Neural progenitor cell (in vitro differentiated cells): ENCODE measurements around the gene AGBL4. TPM values are rescaled to one million over a fixed set of nuclear protein-coding genes. Genes with fewer than 3 reads are reported as not detected.

ENCODE experiments used
- DNase-seq: peaks from one replicate; pipeline ENCODE4 v3.0.0-alpha.2; 2016; ENCODE audit warnings: low spot score
- H2AFZ ChIP-seq: fragments of 200-600 bp; sonication (generic); replicated peaks from 2 replicates; pipeline ENCODE4 v1.6.1; 2016; ENCODE audit warnings: antibody characterized with exemption
- H3F3A ChIP-seq: fragments of 200-600 bp; sonication (generic); 2 replicates; pipeline ENCODE4 v1.6.1; 2016; ENCODE audit warnings: antibody characterized with exemption, low read depth
- H3K27ac ChIP-seq: fragments of 200-600 bp; sonication (generic); 2 replicates; pipeline ENCODE4 v1.5.1; 2016; ENCODE audit warnings: mild to moderate bottlenecking
- H3K27me3 ChIP-seq: fragments of 200-600 bp; sonication (generic); 2 replicates; pipeline ENCODE4 v1.6.1; 2016; ENCODE audit warnings: mild to moderate bottlenecking, moderate library complexity
- H3K36me3 ChIP-seq: fragments of 200-600 bp; sonication (generic); 2 replicates; pipeline ENCODE4 v1.5.1; 2016
- H3K4me1 ChIP-seq: fragments of 200-600 bp; sonication (generic); 2 replicates; pipeline ENCODE4 v1.6.1; 2016; ENCODE audit warnings: mixed run types
- H3K4me2 ChIP-seq: fragments of 200-600 bp; sonication (generic); 2 replicates; pipeline ENCODE4 v1.6.1; 2016
- H3K4me3 ChIP-seq: fragments of 200-600 bp; sonication (generic); 2 replicates; pipeline ENCODE4 v1.5.1; 2016
- H3K79me2 ChIP-seq: fragments of 200-600 bp; sonication (generic); 2 replicates; pipeline ENCODE4 v1.6.1; 2016; ENCODE audit warnings: low read depth
- H3K9ac ChIP-seq: fragments of 200-600 bp; sonication (generic); 2 replicates; pipeline ENCODE4 v1.6.1; 2016
- H3K9me3 ChIP-seq: fragments of 200-600 bp; sonication (generic); 2 replicates; pipeline ENCODE4 v1.5.1; 2016; ENCODE audit warnings: low read depth
- H4K20me1 ChIP-seq: fragments of 200-600 bp; sonication (generic); 2 replicates; pipeline ENCODE4 v1.6.1; 2016; ENCODE audit warnings: low read depth
- H3K27ac Mint-ChIP-seq: 3 replicates; pipeline ENCODE4 v1.8.0; 2021; ENCODE audit warnings: mixed read lengths
- H3K27me3 Mint-ChIP-seq: 2 replicates; pipeline ENCODE4 v1.8.0; 2022; ENCODE audit warnings: low read depth, mild to moderate bottlenecking, inconsistent platforms, moderate library complexity, mixed read lengths; ENCODE audit not compliant: insufficient read depth
- H3K36me3 Mint-ChIP-seq: 3 replicates; pipeline ENCODE4 v1.8.0; 2021; ENCODE audit warnings: mixed read lengths
- H3K4me1 Mint-ChIP-seq: 3 replicates; pipeline ENCODE4 v1.8.0; 2021; ENCODE audit warnings: mixed read lengths
- H3K4me3 Mint-ChIP-seq: 3 replicates; pipeline ENCODE4 v1.8.0; 2021; ENCODE audit warnings: mild to moderate bottlenecking, moderate library complexity, mixed read lengths
- H3K9me3 Mint-ChIP-seq: 3 replicates; pipeline ENCODE4 v1.8.0; 2020; ENCODE audit warnings: mixed read lengths
- EZH2 ChIP-seq: fragments of 200-600 bp; sonication (generic); IDR thresholded peaks from 2 replicates; pipeline ENCODE4 v1.6.1; 2017; ENCODE audit warnings: antibody characterized with exemption, mild to moderate bottlenecking, moderate library complexity
- EZH2phosphoT487 ChIP-seq: fragments of 200-600 bp; sonication (generic); IDR thresholded peaks from 2 replicates; pipeline ENCODE4 v1.6.1; 2017; ENCODE audit warnings: antibody characterized with exemption
- total RNA-seq: library from RNA; depleted of rRNA; stranded (reverse); fragments of >200 nt; gene quantifications from 2 replicates; pipeline ENCODE4 v1.2.3, GENCODE V29; 2015; ENCODE audit warnings: low replicate concordance
- TF ChIP-seq, protein P1 (sequence below): fragments of 200-600 bp; sonication (generic); IDR thresholded peaks from 2 replicates; pipeline ENCODE4 v1.5.1; 2017; ENCODE audit warnings: antibody characterized with exemption, mild to moderate bottlenecking

The AGBL4 gene
- total RNA-seq, 1 donor from 2014 or later, result 1.5 TPM

DNA sequence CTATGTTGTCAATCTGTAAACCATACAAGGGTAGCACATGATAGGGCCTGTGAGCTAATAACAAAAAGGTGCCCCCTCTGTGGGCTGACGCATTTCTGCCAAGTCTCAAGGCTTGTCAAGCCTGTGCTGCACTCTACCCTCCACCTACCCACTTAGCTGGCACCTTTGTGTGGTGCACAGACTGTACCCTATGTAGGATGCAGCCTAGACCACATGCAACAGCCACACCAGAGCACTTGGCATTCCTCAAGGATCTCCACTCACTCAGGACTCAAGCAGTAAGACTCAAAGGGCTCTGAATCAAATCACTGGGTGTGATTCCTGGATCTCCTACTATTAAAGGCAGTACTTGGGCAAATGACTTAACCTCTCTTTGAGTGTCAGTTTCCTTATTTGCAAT is 1380.6 kb downstream of the AGBL4 start:
- Mint-ChIP-seq H3K4me1 (peaks cover 21% of the 10 kb centered on the region), H3K9me3 (no peaks in the 10 kb centered on the region), H3K27ac (no peak overlapping the region), H3K36me3 (no peaks in the 10 kb centered on the region), H3K27me3 (peaks cover 3% of the 10 kb centered on the region), H3K4me3 (no peak overlapping the region)
- DNase-seq, result no peak
- H3K9ac ChIP-seq, result no peak overlapping the region
- peaks cover 23% of the 10 kb centered on the region for H3K4me1 ChIP-seq
- no peaks in the 10 kb centered on the region for H3K36me3 ChIP-seq
- peaks cover 13% of the 10 kb centered on the region for H4K20me1 ChIP-seq
- no peak overlapping the region for H3K4me2 ChIP-seq
- H3K9me3 ChIP-seq, result no peaks in the 10 kb centered on the region
- H3K79me2 ChIP-seq, result no peaks in the 10 kb centered on the region
- H3F3A ChIP-seq, result peaks cover 20% of the 10 kb centered on the region
- H3K27me3 ChIP-seq, result no peaks in the 10 kb centered on the region
- no peak overlapping the region for H2AFZ ChIP-seq
- TF ChIP-seq, protein P1, sequence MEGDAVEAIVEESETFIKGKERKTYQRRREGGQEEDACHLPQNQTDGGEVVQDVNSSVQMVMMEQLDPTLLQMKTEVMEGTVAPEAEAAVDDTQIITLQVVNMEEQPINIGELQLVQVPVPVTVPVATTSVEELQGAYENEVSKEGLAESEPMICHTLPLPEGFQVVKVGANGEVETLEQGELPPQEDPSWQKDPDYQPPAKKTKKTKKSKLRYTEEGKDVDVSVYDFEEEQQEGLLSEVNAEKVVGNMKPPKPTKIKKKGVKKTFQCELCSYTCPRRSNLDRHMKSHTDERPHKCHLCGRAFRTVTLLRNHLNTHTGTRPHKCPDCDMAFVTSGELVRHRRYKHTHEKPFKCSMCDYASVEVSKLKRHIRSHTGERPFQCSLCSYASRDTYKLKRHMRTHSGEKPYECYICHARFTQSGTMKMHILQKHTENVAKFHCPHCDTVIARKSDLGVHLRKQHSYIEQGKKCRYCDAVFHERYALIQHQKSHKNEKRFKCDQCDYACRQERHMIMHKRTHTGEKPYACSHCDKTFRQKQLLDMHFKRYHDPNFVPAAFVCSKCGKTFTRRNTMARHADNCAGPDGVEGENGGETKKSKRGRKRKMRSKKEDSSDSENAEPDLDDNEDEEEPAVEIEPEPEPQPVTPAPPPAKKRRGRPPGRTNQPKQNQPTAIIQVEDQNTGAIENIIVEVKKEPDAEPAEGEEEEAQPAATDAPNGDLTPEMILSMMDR, result no peak
- TF ChIP-seq EZH2phosphoT487 (no peak), EZH2 (no peak)
- no peak overlapping the region for H3K4me3 ChIP-seq
- no peak overlapping the region for H3K27ac ChIP-seq

DNA sequence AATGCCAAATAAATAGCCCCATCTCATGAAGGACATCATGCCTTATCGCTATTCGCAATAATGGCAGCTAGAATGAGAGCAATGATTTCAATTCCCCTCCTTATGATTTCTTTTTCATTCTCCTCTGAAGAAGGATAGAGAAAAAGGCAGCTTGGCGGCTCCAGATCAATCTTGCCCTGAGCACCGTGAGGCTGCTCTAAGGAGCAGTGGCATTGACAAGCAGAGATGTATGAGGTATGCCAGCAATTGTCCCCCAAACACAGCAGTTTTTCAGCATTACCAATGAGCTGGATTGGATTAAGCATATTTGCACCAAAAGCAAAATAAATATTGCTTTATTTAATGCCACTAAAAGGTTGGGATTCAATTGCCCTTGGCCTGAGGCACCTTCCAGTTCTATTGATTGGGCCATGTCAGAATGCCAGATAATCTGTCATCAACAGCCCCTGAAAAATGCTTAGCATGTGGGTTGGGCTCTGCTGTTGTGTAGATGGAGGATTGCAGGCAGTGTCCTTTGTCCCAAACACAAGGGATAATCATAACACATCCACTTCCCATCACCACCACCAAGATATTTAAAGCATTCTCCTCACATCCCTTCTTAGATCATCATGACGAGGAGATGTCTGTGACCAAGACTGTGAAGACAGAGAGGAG is 1382.8 kb downstream of the AGBL4 start:
- H3K9me3 Mint-ChIP-seq, result no peaks in the 10 kb centered on the region
- H3F3A ChIP-seq, result peaks cover 20% of the 10 kb centered on the region
- peaks cover 13% of the 10 kb centered on the region for H4K20me1 ChIP-seq
- H3K27me3 ChIP-seq, result no peaks in the 10 kb centered on the region
- no peak overlapping the region for H3K27ac Mint-ChIP-seq
- H3K79me2 ChIP-seq, result no peaks in the 10 kb centered on the region
- H3K9ac ChIP-seq, result no peak overlapping the region
- H3K9me3 ChIP-seq, result no peaks in the 10 kb centered on the region
- H3K4me1 Mint-ChIP-seq, result peaks cover 18% of the 10 kb centered on the region
- no peaks in the 10 kb centered on the region for H3K27me3 Mint-ChIP-seq
- TF ChIP-seq EZH2 (no peak), EZH2phosphoT487 (no peak)
- H3K4me1 ChIP-seq, result peaks cover 20% of the 10 kb centered on the region
- no peaks in the 10 kb centered on the region for H3K36me3 ChIP-seq
- no peaks in the 10 kb centered on the region for H3K36me3 Mint-ChIP-seq
- no peak overlapping the region for H3K4me2 ChIP-seq
- no peak overlapping the region for H3K27ac ChIP-seq
- H3K4me3 Mint-ChIP-seq, result no peak overlapping the region
- DNase-seq, result no peak
- no peak overlapping the region for H2AFZ ChIP-seq
- H3K4me3 ChIP-seq, result no peak overlapping the region

DNA sequence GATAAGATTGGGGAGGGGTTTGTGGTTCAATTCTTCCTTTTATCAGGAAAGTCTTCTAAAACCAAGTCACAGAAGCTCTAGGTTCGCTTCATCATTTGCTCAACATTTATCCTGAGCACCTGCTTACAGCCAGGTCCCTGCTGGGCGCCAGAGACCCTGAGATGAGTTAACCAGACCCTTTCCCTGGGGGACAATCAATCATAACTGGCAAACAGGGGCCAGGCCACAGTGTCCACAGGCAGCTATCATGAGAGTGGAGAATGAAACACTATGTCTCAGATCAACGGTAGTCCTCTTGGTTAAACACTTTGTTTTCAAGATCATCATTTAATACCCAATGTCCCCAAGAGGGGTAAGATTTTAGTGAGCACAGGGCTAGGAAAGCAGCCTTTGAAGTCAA is 1393.9 kb downstream of the AGBL4 start:
- H3K4me1 Mint-ChIP-seq, result peaks cover 12% of the 10 kb centered on the region
- Histone ChIP-seq H3K9me3 (no peaks in the 10 kb centered on the region), H3K79me2 (no peaks in the 10 kb centered on the region), H3K27me3 (no peaks in the 10 kb centered on the region), H3K4me3 (no peak overlapping the region), H3K4me2 (no peak overlapping the region), H2AFZ (no peak overlapping the region), H3K27ac (no peak overlapping the region), H3K4me1 (no peaks in the 10 kb centered on the region), H3K36me3 (no peaks in the 10 kb centered on the region), H4K20me1 (no peaks in the 10 kb centered on the region), H3F3A (no peaks in the 10 kb centered on the region), H3K9ac (no peak overlapping the region)
- TF ChIP-seq EZH2phosphoT487, result no peak
- no peak for TF ChIP-seq EZH2
- TF ChIP-seq, protein P1, result no peak
- H3K36me3 Mint-ChIP-seq, result no peaks in the 10 kb centered on the region
- no peak overlapping the region for H3K4me3 Mint-ChIP-seq
- H3K27ac Mint-ChIP-seq, result no peak overlapping the region
- DNase-seq, result no peak
- H3K9me3 Mint-ChIP-seq, result no peaks in the 10 kb centered on the region
- H3K27me3 Mint-ChIP-seq, result peaks cover 2% of the 10 kb centered on the region

DNA sequence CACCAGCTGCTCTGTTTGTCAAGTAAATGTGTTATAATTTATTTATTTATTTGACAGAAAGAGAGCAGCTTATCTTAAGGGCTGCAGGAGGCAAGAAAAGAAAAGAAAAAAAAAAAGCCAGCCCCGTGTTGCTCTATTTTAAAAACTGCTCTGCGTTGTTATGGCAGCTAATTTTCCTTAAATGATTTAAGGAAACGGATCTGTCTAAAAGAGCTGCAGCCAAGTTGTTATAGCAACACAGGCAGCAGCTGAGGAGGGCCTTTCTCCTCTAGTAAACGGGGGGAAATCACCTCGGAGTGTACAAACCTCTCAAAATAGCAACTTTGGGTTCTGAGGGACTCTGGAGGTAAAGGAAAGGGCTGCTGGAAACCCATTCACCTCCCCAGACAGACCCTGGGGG is 1396.3 kb downstream of the AGBL4 start:
- no peaks in the 10 kb centered on the region for H3K9me3 Mint-ChIP-seq
- Histone ChIP-seq H3K4me2 (no peak overlapping the region), H3K4me3 (no peak overlapping the region), H3K4me1 (no peaks in the 10 kb centered on the region), H3K9ac (no peak overlapping the region), H3K9me3 (no peaks in the 10 kb centered on the region), H3K27me3 (no peaks in the 10 kb centered on the region), H4K20me1 (no peaks in the 10 kb centered on the region), H3F3A (no peaks in the 10 kb centered on the region), H3K36me3 (no peaks in the 10 kb centered on the region), H2AFZ (no peak overlapping the region), H3K79me2 (no peaks in the 10 kb centered on the region), H3K27ac (no peak overlapping the region)
- H3K27ac Mint-ChIP-seq, result no peak overlapping the region
- peaks cover 2% of the 10 kb centered on the region for H3K27me3 Mint-ChIP-seq
- no peaks in the 10 kb centered on the region for H3K36me3 Mint-ChIP-seq
- no peak for DNase-seq
- H3K4me1 Mint-ChIP-seq, result peaks cover 12% of the 10 kb centered on the region
- no peak for TF ChIP-seq EZH2phosphoT487
- no peak for TF ChIP-seq EZH2
- TF ChIP-seq, protein P1, result no peak
- no peak overlapping the region for H3K4me3 Mint-ChIP-seq
